ENCODE measurements around the gene FNDC3B.

The FNDC3B gene

DNA sequence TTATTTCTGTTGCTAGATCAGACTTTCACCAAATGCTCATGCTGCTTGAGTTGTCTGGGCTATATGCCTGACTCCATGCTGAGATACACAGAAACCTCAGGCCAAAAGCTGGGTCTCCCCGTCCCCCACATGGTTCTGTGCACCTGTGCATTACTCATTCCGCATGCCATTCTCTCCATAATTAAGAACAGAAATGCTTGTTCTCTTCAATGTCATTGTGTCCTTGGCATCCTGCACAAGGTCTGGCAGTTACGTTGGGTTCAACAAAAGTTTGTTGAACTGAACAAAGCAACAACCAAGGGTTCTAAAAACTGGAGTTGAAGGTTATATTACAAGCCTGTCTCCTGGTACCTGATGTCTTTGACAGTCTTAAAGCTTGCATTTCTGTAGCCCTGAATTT is 177.5 kb downstream of the FNDC3B start:
- no peak for DNase-seq (ENCODE audit: low read depth)

DNA sequence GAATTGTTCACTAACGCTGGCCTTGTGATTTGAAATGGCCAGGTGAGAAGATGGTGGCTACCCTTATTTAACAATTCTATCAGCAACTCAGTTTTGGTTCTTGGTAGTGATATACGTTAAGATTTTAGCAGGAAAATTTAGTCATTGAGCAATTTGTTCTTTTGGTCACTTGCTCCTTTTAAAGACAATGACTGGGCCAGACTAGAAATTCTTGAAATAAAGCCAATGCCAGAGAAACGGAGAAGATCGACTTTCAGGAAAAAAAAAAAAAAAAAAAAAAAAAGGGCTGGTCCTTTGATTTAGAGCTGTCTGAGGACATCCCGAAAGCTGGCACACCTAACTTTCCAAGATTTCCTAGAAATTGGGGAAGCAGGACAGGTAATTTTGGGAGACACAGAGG is 178.5 kb downstream of the FNDC3B start:
- DNase-seq (ENCODE audit: low read depth) = no peak

DNA sequence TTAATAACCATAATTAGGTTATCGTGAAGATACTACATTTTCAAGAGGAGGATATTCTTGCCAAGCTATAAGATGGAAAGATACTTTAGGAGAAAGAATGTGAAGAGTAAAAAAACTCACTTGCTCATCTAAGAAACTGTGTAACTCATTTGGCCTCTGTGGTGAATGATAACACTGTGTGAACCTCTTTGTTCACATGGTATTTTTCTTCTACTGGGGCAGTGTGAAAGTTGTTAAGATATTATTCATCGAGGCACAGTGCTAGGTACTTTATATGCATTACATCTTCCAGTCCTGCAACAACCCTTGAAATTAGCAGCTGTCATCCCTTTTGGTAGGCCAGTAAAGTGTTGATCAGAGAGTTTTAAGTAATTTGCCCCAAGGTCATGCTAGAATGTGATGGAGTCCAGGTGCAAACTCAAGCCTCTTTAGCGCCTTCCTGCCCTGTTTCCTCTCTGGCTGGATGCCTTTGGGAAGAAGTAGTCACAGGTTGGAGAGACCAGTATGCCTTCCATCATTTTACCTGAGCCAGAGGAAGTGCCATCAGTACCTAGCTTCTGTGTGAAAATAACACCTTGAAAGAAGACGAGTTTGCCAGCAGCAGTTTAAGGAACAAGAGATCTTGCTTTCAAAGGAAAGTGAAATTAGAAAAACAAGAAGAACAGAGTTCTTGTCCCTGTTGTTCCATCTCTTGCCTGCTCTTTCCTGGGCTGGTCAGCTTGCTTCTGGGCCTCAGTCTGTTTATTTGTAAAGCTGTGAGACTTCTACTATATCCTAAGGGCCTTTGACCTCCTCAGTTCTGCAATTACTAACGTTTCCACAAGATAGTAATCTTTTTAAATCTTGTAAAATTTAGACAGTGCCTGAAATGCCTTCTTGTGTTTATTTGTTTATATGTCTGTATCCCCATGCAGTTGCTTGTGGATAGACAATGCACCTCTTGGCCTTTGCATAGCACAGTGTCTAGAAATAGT is 179.3 kb downstream of the FNDC3B start:
- no peak for DNase-seq (ENCODE audit: low read depth)

DNA sequence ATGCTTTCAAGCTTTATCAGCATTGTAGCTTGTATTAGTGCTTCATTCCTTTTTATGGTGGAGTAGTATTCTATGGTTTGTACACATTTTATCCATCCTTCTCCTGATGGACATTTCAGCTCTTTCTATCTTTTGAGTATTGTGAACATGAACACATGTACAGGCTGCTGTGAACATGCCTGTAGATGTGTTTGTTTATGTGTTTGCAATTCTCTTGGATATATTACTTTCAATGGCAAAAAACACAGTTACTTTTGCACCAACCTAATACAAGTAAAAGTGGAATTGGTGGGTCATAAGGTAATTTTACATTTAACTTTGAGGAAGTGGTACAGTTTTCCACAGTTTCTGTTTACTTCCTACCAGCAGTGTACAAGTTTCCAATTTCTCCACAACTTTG is 180.4 kb downstream of the FNDC3B start:
- no peak for DNase-seq (ENCODE audit: low read depth)

DNA sequence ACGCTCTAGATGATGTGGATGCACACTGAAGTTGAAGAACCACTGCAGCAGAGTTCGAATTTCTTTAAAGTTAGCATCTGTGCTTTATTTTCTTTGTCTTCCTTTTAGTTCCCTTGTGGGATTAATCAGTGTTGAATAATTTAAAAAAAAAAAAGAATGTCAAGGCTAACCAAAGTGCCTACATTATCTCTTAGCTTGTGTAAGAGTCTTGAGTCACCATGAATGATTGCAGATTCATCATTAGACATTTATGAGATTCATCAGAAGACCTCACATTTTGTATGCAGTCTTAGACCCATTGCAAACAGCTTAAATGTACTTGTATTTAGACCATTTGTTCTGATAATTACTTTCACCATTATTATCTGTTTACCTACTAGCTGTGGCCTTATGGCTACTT is 182.2 kb downstream of the FNDC3B start:
- DNase-seq (ENCODE audit: low read depth) = no peak

DNA sequence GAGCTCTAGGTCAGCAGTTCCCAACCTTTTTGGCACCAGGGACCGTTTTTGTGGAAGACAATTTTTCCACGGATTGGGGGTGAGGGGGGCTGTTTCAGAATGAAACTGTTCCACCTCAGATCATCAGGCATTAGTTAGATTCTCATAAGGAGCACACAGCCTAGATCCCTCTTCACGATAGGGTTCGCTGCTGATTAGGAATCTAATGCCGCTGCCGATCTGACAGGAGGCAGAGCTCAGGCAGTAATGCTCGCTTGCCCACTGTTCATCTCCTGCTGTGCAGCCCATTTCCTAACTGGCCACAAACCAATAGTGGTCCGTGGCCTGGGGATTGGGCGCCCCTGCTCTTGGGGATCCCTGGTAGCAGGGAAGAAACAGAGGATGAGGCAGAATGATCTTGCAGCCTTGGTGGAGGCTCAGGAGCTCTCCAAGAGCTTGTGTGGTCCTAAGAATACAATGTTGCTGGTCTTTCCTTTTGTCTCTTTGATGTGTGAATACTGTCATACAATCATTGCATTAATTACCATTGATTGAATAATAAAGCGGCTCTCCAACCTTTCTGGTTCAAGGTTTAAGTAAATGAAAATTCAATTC is 183.2 kb downstream of the FNDC3B start:
- no peak for DNase-seq (ENCODE audit: low read depth)

DNA sequence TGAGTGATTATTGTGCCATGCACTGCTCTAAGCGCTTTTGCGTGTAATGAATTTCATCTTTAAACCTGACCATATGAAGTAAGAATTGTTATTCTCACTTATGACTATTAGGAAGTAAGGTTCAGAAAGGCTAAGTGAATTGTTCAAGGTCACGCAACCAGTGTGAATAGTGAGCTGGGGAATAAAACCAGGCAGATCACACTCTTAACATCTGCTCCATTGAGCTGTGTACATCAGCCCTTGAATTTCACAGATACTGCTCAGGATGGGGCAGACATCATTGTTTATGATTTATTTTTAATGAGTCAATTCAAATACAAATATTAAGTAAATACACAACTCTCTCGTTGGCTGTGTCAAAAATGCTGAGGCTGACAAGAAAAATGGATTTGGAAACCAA is 184.5 kb downstream of the FNDC3B start:
- DNase-seq (ENCODE audit: low read depth) = no peak

DNA sequence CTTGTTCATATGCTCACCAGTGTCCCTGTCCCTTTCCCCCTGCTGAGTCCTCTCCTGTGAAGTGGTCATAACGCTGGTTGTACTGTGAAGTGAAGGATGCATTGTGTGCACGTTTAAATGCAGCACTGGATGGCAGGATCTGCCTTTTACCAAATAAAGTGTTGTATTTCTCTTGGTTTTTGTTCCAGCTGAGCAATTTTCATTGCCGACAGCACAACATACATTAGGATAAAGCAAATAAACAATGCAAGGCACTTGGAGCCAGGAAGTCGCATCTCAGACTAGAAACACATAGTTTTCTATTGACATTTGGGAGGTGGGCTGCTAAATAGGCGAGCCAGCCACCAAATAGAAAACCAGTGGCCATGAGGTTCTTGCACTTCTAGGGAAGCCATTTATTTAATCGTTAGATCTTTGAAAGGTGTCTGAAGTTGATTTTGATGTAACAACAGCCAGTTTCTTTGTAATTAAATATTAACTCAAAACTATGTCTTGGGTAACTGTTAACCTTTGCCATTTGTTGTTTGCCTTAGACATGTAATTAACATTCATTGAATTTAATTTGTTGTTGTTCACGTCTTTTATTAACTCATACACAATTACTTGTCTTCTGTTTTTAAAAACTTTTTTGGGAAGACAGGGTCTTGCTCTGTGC is 185.3 kb downstream of the FNDC3B start:
- DNase-seq (ENCODE audit: low read depth) = no peak

DNA sequence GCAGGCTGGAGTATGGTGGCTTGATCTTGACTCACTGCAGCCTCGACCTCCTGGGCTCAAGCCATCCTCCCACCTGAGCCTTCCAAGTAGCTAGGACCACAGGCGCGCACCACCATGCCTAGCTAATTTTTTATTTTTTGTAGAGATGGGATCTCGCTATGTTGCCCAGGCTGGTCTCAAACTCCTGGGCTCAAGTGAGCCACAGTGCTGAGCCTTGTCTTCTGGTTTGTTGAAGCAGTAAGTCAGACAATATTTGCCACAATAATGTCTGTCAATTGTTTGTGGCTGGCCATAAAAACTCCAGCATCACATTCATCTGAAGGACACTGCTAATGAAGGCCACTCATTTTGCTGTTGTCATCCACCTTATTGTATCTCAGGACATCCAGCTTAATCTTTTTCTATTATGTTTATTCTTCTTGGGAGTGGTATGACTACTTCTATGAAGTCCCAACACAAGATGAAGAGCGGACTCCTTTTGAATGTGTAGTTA is 185.9 kb downstream of the FNDC3B start:
- no peak for DNase-seq (ENCODE audit: low read depth)

DNA sequence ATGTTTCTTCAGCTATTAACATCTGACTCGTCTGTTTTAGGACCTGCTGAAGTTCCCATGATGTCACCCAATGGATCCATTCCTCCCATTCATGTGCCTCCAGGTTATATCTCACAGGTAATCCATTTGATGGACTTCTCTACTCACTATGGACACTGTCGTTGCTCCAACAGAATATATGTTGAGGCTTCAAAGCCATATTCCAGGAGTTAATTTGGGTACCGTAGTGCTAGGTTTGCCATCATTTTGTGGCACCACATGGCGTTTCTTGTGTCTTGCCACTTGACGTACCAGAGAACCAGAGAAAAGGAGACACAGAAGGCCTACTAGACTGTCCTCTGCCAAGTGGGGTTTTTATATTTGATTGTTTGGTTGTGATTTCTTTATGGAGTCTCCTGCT is 187.5 kb downstream of the FNDC3B start:
- DNase-seq (ENCODE audit: low read depth) = no peak

DNA sequence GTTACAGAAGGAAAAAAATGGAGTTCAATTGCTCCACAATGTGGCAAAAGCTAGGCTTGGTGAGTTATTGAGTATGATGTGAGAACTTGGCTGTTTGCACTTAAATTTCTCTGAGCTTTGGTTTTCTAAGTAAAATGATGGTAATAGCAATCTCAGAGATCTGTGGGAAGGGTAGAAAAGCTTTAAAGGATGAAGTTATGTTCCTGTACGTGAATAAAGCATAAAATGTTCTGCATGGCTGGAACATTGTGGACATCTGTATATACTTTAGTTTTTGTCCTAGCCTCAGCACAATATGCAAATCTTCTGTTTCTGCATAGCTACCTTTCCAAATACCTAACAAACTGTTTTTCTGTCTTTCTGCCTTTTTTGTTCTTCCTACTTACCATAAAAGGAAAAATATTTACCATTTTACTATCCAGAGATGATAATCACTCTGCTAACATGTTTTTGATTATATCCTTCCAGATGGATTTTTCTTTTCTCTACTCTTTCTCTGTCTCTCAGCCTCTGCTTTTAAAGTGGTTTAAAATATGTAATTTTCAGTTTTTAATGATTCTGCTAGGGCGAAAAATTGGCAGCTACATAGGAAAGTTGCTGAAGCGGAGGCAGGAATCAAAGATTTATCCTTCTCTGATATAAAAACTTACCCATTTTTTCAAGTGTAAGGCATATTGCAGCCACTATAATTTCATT is 188.1 kb downstream of the FNDC3B start:
- no peak for DNase-seq (ENCODE audit: low read depth)

DNA sequence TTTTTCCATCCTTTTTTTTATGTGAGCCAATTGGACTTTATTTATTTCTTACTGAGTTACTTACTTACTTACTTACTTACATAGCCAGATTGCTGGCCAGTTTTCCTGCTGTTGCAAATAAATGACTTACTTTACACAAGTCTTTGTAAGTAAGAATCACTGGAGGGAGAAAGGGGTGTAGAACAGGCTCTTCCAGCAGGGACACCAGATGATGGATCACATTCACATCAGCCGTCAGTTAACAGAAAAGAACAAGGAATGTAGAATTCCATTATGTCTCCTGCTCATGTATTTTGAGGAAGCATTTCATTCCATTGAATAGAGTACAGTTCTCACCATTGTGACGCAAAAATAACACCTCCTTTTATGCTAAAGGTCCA is 188.6 kb downstream of the FNDC3B start:
- DNase-seq (ENCODE audit: low read depth) = no peak

DNA sequence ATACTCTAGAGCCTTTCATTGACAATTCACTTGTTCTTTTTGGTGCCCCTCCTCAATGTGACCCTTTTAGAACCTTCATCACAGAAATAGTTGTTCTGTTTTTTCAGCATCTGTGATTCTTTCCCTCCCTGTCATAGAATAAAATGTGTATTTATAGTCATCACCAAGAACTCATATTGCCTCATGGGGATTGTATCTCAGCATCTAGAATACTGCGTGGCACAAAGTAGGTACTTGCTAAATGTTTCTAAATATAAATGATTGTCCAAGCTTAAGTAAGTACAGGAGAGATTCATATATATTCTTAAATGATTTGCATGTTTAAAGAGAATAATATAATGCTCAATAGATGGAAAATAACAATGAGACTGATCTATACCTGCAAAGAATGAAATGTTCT is 190.1 kb downstream of the FNDC3B start:
- DNase-seq (ENCODE audit: low read depth) = no peak

DNA sequence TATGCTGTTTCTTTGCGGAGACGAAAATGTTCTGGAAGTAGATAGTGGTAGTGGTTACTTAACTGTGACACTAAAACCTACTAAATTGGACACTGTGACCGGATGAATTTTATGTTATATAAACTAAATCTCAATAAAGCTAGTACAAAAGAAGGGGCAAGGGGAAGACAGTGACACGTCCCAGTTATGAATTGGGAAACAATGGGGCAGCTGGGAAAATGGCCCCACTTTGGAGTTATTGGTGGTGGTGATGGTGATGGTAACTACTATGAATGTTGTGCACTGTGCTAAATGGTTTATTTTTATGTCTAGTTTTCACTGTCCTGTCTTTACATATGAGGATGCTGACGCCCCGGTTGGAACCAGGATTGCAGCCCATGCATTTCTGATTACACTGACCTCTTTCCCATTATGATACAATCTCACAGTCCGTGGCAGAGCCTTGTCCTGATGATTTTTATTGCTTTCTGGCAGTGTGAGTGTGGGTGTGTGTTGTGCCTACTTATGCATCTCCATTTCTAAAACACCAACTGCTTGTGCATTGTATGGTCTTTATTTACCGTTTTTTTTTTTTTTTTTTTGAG is 192.0 kb downstream of the FNDC3B start:
- no peak for DNase-seq (ENCODE audit: low read depth)

DNA sequence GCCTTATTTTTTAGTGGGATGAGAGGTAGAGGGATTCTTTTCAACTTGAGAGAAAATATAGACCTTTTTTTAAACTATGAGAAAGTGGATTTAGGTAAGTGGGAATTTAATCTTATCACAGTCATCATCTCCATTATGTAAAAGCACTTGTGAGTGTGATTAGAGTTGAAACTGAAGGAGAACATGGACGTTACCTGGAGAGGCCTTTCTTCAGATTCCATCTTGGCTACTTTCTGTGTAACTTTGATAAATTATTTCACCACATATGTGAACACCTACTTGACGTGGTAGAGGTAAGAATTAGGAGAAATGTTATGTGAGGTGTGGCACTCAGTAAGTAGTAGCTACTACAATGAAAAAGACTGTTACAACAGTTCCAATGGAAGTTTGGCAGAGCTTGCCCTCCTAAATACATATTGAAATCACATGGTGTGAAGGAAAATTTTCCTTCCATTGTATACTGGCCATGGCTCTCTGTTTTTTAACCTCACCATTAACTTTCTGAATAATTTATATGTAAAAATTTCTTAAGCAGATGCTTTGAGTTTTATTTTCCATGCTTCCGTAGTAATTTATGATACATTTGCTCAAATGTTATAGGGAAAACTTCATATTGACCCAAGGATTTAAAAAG is 193.3 kb downstream of the FNDC3B start:
- no peak for DNase-seq (ENCODE audit: low read depth)

DNA sequence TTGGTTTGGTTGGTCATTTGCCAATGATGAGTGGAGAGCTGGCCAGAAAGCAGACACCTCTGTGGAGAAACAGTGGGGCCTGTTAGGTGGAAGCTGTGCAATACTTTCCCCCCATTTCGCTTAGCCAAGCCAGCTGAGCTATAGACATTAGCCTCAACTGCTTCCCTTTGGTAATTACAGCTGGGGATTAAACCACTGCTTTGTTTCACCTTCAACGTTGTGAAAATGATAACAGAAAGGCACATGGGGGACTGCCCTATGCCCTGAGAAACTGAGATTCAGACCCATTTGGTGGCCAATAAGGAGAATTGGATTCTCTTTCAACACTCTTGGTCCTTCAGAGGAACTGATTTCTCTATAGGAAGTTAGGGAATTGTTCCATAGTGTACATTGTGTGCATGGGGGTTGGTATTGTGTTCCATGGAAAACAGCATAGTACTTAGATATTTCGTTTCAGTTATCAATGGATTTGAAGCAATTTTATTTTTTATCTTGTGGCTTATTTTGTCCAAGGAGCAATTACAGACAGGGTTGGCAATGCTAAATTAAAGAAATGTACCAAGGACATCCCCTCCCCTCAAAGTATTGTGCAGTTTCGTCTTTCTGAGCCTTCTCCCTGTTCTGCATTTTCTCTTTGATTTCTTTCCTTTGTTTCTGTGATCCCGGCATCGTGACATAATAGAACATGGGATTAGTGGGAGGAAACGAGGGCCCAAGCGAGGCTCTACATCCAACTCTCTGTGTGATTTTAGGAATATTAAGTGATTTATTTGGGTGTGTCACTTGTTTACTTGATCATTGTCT is 194.3 kb downstream of the FNDC3B start:
- DNase-seq (ENCODE audit: low read depth) = no peak

DNA sequence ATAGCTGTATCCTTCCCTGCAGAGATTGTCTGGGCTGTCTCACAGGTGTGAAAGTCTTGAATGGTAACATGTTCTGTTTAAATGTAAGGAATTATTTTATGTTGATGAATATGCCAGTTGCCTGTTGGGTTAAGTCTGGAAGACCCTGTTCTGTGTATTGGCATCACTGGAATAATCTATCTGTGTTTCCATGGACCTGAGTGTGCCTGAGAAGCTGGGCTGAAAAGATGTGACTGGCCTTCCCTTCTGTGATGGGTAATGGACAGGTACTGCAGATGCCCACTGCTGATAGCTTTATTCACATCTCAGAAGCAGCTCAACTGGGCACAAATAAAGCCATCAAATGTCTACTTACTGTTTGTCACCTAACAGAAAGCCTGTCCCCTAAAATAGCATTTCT is 196.3 kb downstream of the FNDC3B start:
- DNase-seq (ENCODE audit: low read depth) = no peak

DNA sequence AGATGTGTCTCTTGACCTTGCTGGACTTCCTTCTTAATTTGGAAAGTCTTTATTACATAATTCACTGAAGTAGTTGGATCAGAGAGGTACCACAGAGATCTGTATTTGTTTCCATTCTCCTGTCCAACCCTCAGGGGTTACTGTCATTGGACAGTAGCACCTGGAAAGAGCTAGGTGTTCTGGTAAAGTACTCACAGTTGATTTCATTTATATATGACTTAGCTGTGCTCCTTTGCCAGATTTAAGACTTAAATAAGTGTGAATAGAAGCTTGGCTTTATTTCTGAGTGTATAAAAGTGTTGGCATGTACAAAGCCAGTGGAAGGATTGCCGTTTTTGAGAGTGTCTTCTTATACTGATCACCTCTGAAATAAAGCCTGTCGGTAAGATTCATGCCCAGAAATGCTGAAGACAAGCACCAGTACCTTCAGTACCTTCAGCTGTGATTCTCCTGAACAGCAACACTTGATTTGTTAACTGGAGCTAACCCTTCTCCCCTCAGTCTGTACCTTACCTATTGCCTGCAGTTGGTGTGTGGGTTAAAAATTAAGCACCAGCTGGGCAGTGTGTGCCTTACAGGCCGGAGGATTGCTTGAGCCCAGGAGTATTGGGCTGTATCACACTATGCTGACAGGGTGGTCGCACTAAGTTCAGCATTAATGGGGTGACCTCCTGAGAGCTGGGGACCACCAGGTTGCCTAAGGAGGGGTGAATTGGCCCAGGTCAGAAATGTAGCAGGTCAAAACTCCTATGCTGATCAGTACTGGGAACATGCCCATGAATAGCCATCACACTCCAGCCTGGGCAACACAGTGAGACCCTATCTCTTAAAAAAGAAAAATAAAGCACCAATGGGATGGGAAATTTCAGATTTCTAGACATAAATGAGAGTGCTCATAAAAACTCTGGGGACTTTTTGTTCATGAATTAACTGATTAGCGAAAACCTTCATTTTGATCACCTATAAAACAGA is 197.7 kb downstream of the FNDC3B start:
- DNase-seq (ENCODE audit: low read depth) = no peak

DNA sequence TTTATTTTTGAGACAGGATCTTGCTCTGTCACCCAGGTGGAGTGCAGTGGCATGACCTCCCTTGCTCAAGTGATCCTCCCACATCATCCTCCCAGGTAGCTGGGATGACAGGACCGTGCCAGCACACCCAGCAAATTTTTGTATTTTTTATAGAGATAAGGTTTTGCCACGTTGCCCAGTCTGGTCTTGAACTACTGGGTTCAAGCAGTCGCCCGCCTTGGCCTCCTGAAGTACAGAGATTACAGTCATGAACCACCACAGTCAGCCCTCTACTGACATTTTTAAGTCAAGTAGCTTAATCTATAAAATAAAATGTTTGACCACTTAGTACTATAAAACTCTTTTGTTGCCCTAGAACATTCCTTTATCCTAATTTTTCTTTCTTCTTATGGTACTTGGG is 198.8 kb downstream of the FNDC3B start:
- DNase-seq (ENCODE audit: low read depth) = no peak

Measured in activated T-cell treated with anti-CD3 and anti-CD28 coated beads for 48 hours (primary cell).